ENCODE results near the gene CTAGE9.

DNA sequence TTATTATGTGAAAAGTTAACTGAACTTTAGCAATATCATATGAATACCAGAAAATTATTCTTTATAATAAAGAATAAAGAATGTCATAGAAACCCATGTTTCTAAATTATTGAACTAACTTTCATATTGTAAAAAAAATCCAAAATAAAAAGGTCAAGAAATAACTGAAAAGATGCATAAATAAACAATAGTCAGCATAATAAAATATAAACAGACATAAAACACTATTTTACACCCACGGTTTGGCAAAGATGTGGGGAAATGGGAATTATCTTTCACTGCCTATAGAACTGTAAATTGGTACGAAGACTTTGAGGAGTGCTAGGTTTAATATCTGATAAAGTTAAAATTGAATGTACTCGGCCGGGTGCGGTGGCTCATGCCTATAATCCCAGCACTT, 34.7 kb upstream of the CTAGE9 start:
- TF ChIP-seq, protein P1, sequence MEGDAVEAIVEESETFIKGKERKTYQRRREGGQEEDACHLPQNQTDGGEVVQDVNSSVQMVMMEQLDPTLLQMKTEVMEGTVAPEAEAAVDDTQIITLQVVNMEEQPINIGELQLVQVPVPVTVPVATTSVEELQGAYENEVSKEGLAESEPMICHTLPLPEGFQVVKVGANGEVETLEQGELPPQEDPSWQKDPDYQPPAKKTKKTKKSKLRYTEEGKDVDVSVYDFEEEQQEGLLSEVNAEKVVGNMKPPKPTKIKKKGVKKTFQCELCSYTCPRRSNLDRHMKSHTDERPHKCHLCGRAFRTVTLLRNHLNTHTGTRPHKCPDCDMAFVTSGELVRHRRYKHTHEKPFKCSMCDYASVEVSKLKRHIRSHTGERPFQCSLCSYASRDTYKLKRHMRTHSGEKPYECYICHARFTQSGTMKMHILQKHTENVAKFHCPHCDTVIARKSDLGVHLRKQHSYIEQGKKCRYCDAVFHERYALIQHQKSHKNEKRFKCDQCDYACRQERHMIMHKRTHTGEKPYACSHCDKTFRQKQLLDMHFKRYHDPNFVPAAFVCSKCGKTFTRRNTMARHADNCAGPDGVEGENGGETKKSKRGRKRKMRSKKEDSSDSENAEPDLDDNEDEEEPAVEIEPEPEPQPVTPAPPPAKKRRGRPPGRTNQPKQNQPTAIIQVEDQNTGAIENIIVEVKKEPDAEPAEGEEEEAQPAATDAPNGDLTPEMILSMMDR (IDR thresholded peaks at IDR 0.05) = no peak
- TF ChIP-seq, protein P2, sequence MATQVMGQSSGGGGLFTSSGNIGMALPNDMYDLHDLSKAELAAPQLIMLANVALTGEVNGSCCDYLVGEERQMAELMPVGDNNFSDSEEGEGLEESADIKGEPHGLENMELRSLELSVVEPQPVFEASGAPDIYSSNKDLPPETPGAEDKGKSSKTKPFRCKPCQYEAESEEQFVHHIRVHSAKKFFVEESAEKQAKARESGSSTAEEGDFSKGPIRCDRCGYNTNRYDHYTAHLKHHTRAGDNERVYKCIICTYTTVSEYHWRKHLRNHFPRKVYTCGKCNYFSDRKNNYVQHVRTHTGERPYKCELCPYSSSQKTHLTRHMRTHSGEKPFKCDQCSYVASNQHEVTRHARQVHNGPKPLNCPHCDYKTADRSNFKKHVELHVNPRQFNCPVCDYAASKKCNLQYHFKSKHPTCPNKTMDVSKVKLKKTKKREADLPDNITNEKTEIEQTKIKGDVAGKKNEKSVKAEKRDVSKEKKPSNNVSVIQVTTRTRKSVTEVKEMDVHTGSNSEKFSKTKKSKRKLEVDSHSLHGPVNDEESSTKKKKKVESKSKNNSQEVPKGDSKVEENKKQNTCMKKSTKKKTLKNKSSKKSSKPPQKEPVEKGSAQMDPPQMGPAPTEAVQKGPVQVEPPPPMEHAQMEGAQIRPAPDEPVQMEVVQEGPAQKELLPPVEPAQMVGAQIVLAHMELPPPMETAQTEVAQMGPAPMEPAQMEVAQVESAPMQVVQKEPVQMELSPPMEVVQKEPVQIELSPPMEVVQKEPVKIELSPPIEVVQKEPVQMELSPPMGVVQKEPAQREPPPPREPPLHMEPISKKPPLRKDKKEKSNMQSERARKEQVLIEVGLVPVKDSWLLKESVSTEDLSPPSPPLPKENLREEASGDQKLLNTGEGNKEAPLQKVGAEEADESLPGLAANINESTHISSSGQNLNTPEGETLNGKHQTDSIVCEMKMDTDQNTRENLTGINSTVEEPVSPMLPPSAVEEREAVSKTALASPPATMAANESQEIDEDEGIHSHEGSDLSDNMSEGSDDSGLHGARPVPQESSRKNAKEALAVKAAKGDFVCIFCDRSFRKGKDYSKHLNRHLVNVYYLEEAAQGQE (IDR thresholded peaks at IDR 0.05; ENCODE audit: insufficient read depth in 1 of 2, low read depth in 2 of 2, low read length in 1 of 2) = no peak
- no peak for TF ChIP-seq POLR2AphosphoS5 (IDR thresholded peaks at IDR 0.05; ENCODE audit: low read depth, low read length)
- no peak for TF ChIP-seq TCF7L2 (IDR thresholded peaks at IDR 0.05; ENCODE audit: low read depth, low read length)
